WERI-Rb-1 (cell line): ENCODE data around the gene NPEPL1.
A peak's percentile ranks its signal among the peaks of the same experiment; 100 is the strongest.

Source experiments
- DNase-seq: peaks from one replicate; pipeline ENCODE4 v3.0.0-alpha.2; 2020
- H3K27ac ChIP-seq: fragments of 250-450 bp; sonication (Bioruptor Pico); 2 replicates; pipeline ENCODE4 v1.5.1; 2020; ENCODE audit warnings: mild to moderate bottlenecking, moderate library complexity
- H3K27me3 ChIP-seq: fragments of 250-450 bp; sonication (Bioruptor Pico); 2 replicates; pipeline ENCODE4 v1.5.1; 2021; ENCODE audit warnings: mild to moderate bottlenecking, low read depth, moderate library complexity; ENCODE audit not compliant: insufficient read depth, severe bottlenecking
- H3K36me3 ChIP-seq: fragments of 250-450 bp; sonication (Bioruptor Pico); 2 replicates; pipeline ENCODE4 v1.5.1; 2020; ENCODE audit warnings: mild to moderate bottlenecking, moderate library complexity
- H3K4me3 ChIP-seq: 2 replicates; pipeline ENCODE4 v1.5.1; 2011; ENCODE audit warnings: low read depth, mild to moderate bottlenecking, control low read depth, low read length
- H3K9me3 ChIP-seq: fragments of 250-450 bp; sonication (Bioruptor Pico); 2 replicates; pipeline ENCODE4 v1.5.1; 2021; ENCODE audit warnings: mild to moderate bottlenecking, moderate library complexity; ENCODE audit not compliant: severe bottlenecking
- CTCF ChIP-seq: IDR thresholded peaks from 2 replicates; pipeline ENCODE4 v1.5.1; 2011; ENCODE audit warnings: low read depth, mild to moderate bottlenecking, control low read depth, inconsistent platforms, low read length

NPEPL1 gene

GRCh38 chr20:58714923-58715351 is 22.3 kb downstream of the NPEPL1 start:
- H3K4me3 ChIP-seq: no peak overlapping the region
- DNase-seq: no peak
- no peaks in the 10 kb centered on the region for H3K27me3 ChIP-seq
- no peaks in the 10 kb centered on the region for H3K9me3 ChIP-seq
- TF ChIP-seq CTCF: no peak
- no peaks in the 10 kb centered on the region for H3K36me3 ChIP-seq
- no peak overlapping the region for H3K27ac ChIP-seq

- no peak for DNase-seq
- Histone ChIP-seq H3K27me3 (no peaks in the 10 kb centered on the region), H3K4me3 (no peak overlapping the region), H3K27ac (no peak overlapping the region), H3K36me3 (no peaks in the 10 kb centered on the region), H3K9me3 (no peaks in the 10 kb centered on the region)
- TF ChIP-seq CTCF: no peak
Measured at GRCh38 chr20:58715391-58715800, 22.8 kb downstream of the NPEPL1 start.

GRCh38 chr20:58715801-58716475 is 23.3 kb downstream of the NPEPL1 start:
- Histone ChIP-seq H3K27me3 (peaks cover 4% of the 10 kb centered on the region), H3K36me3 (no peaks in the 10 kb centered on the region), H3K9me3 (no peaks in the 10 kb centered on the region), H3K27ac (no peak overlapping the region), H3K4me3 (no peak overlapping the region)
- no peak for DNase-seq
- TF ChIP-seq CTCF: no peak

DNA sequence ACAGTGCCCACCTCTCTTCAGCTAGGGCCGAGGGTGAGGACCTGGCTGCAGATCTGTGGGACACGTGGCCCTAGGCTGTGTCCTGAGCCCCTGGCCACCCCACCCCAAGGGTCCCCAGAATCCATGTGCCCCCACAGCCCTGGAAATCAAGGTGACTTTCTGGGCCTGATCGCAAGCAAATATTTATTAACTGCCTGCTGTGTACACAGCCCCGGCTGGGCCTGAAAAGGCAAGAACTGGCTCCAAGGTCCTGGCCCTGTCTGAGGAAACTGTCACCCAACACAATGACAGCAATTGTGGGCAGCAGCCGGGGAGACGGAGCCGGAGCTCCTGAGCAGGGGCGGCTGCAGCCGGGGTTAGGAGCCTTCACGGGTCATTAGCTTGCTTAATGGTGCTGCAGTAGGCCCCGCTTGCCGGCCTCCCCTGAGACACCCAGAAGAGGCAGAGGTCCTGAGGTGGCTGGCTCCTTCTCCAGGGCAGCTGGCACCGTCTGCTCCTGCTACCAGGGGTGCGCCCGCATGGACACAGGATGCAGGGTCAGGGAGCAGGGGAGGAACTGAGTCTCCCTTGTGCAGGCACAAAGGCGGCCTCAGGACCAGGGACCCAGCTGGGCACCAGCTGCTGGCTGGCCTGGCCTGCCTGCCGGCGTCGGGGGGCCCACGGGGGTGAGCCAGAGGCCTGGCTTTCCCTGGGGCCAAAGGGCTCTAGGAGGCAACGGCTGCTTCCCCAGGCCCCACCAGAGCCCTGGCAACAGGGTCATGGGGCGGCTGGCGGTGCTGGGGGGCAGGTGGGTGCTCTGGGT is 24.1 kb downstream of the NPEPL1 start:
- Histone ChIP-seq H3K27ac (no peak overlapping the region), H3K4me3 (no peak overlapping the region), H3K36me3 (no peaks in the 10 kb centered on the region), H3K27me3 (peaks cover 5% of the 10 kb centered on the region), H3K9me3 (no peaks in the 10 kb centered on the region)
- DNase-seq: peak; percentile 12
- TF ChIP-seq CTCF: no peak

DNA sequence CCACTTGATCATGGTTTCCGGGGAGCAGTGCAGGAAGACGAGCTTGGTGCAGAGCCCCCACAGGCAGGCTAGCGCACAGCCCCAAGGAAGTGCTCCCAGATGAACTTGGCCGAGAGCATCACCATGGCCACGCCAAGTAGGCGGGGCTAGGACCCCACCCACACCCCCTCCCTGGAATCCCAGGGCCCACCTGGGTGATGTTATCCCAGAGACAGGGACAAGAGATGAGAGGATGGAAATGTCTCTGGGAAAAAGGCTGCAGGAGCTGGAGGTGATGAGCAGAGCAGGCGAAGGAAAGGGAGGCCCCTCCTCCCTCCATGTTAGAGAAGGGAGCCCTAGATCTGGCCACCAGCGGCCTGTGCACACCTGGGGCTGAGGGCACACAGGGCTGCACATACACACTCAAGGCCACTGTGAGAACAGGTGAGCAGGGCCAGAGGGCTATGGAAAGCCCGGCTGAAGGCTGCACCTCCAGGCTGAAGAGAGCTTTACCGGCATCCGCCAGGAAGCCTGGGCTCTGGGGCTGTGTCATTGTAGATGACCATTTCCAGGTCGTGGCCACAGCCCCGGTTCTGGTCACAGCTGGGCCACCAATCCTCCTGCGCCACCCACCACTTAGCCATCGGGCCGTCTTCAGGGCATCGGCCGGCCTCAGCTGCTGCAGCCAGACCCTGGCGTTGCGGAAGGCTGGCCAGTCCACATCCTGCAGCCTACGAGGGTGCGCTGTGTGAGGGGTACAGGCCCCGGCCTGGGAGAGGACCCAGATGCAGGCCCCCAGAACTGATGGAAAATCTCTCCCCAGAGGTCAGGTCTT is 24.9 kb downstream of the NPEPL1 start:
- Histone ChIP-seq H3K4me3 (no peak overlapping the region), H3K36me3 (no peaks in the 10 kb centered on the region), H3K27ac (no peak overlapping the region), H3K9me3 (no peaks in the 10 kb centered on the region), H3K27me3 (peaks cover 10% of the 10 kb centered on the region)
- TF ChIP-seq CTCF: no peak
- no peak for DNase-seq
